PC-3 (cell line): ENCODE measurements around the gene CAPRIN2.

Experiments used
- EZH2 ChIP-seq: fragments of 300-600 bp; sonication (generic); IDR thresholded peaks from one replicate; pipeline ENCODE4 v1.6.1; 2017; ENCODE audit warnings: antibody characterized with exemption, mild to moderate bottlenecking, low read length; ENCODE audit not compliant: unreplicated experiment
- TF ChIP-seq, protein P1 (sequence below): fragments of 300-600 bp; sonication (generic); conservative IDR thresholded peaks from 2 replicates; pipeline ENCODE4 v1.5.1; 2017; ENCODE audit warnings: antibody characterized with exemption, low read depth, mild to moderate bottlenecking, low read length

- TF ChIP-seq, protein P1, sequence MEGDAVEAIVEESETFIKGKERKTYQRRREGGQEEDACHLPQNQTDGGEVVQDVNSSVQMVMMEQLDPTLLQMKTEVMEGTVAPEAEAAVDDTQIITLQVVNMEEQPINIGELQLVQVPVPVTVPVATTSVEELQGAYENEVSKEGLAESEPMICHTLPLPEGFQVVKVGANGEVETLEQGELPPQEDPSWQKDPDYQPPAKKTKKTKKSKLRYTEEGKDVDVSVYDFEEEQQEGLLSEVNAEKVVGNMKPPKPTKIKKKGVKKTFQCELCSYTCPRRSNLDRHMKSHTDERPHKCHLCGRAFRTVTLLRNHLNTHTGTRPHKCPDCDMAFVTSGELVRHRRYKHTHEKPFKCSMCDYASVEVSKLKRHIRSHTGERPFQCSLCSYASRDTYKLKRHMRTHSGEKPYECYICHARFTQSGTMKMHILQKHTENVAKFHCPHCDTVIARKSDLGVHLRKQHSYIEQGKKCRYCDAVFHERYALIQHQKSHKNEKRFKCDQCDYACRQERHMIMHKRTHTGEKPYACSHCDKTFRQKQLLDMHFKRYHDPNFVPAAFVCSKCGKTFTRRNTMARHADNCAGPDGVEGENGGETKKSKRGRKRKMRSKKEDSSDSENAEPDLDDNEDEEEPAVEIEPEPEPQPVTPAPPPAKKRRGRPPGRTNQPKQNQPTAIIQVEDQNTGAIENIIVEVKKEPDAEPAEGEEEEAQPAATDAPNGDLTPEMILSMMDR, result no peak
- TF ChIP-seq EZH2, result no peak
Measured at GRCh38 chr12:30752255-30752654, 2.5 kb downstream of the CAPRIN2 start.
